Pancreas (tissue), 10 donors: ENCODE data around the gene HMCN1. TPM values are rescaled to one million over a fixed set of nuclear protein-coding genes. Genes with fewer than 3 reads are reported as not detected.
A peak's percentile ranks its signal among the peaks of the same experiment; 100 is the strongest.

Experiments
- ATAC-seq, 4 donors: fragments of 200-7000 bp; cut with Tn5 transposase; one replicate each; pipeline versions ENCODE4 v1.8.0 to v1.9.1; 2020; ENCODE audit warnings: mild to moderate bottlenecking in 4 of 4, moderate library complexity in 4 of 4
- DNase-seq, 6 donors: peaks; one replicate each; pipeline ENCODE4 v3.0.0-alpha.2; 2020
- FAIRE-seq: peaks from 2 replicates; lab custom pipeline; 2012; peaks lifted over from hg19 to GRCh38; lab: Jason Lieb, UNC
- H3K27ac ChIP-seq, 4 donors: fragments of 200-600 bp; sonication (generic); 1 replicate in 3 of 4; 2 replicates in 1 of 4; pipeline versions ENCODE4 v1.5.0 to v1.8.0; 2020
- H3K27me3 ChIP-seq, 4 donors: fragments of 200-600 bp; one replicate each; pipeline ENCODE4 v1.8.0; 2021
- H3K36me3 ChIP-seq, 3 donors: fragments of 200-600 bp; sonication (generic) in 1 of 3; one replicate each; pipeline versions ENCODE4 v1.5.0 to v1.8.0; 2020 to 2021
- H3K4me1 ChIP-seq, 3 donors: fragments of 200-600 bp; one replicate each; pipeline ENCODE4 v1.8.0; 2021
- H3K4me3 ChIP-seq, 4 donors: fragments of 200-600 bp; sonication (generic) in 2 of 4; one replicate each; pipeline versions ENCODE4 v1.5.0 to v1.8.0; 2020 to 2021
- H3K9me3 ChIP-seq, 4 donors: fragments of 200-600 bp; one replicate each; pipeline ENCODE4 v1.8.0; 2021
- CTCF ChIP-seq, 4 donors: fragments of 200-600 bp; sonication (generic) in 3 of 4; IDR thresholded peaks; one replicate each; pipeline versions ENCODE4 v1.5.0 to v1.8.0; 2021; ENCODE audit warnings: antibody characterized with exemption in 4 of 4
- WGBS, 2 donors: extraction: QIAGEN DNeasy Blood & Tissue Kit; methylation state at CpG; one replicate each; pipeline ENCODE4 v1.1.7; 2013; 5-methylcytosine and 5-hydroxymethylcytosine counted together
- intact Hi-C, 3 donors: fragments of 100-400 bp; cut with DNase I; formaldehyde crosslinking; loops; one replicate each; pipeline versions ENCODE4 v1.11.1 to v1.14.2; 2022
- polyA plus RNA-seq, 2 donors: library from polyadenylated mRNA; stranded (reverse); fragments of 200-250 nt; gene quantifications; one replicate each; pipeline ENCODE4 v1.2.3, GENCODE V29; 2013
- total RNA-seq, 6 donors: library from RNA; stranded (reverse); fragmentation: NEBNext Ultra II Directional in 4 of 6; extraction: Animal tissue kit (Norgen Biotek cat#: 25700) in 4 of 6; gene quantifications; one replicate each; pipeline versions ENCODE4 v1.2.1 to v1.2.4, GENCODE V29; 2021 to 2023
- donor health status: healthy with polysubstance abuse.
- donor health status: DM: no; HTN: no; CAD: no; lungs with moderate emphysema.
- donor health status: DM: no; HTN: no; CAD: no.
- donor health status: control.
- donor health status: control.
- donor health status: Bipolar disorder and iron deficiency.
- donor health status: DM: yes; HTN: yes; CAD: no.
- donor health status: DM: no; HTN: no; CAD: no.
- donor health status: DM: no; HTN: no; CAD: no.
- donor health status: DM: yes; HTN: yes; CAD: no.

The HMCN1 gene
- total and polyA plus RNA-seq, 8 donors, result 0.19 to 4.8 (median 0.60) TPM

- no peak for DNase-seq
- no peaks in the 10 kb centered on the region for H3K9me3 ChIP-seq
- 35 to 41% methylated on average over 5 of the region's 5 CpGs for WGBS, 2 donors
- no peak for FAIRE-seq
- ATAC-seq, result no peak
- intact Hi-C loops, result no loop called here
- peak overlapping the region in 1 of 4 donors; percentile 19 for H3K27ac ChIP-seq
- H3K27me3 ChIP-seq, result no peaks in the 10 kb centered on the region
- no peaks in the 10 kb centered on the region for H3K36me3 ChIP-seq
- no peaks in the 10 kb centered on the region for H3K4me1 ChIP-seq
- no peak for TF ChIP-seq CTCF (IDR thresholded peaks at IDR 0.05)
- no peak overlapping the region for H3K4me3 ChIP-seq
Observed at GRCh38 chr1:185934476-185935189, 200.4 kb downstream of the HMCN1 start.

GRCh38 chr1:185935360-185935759, 201.2 kb downstream of the HMCN1 start:
- H3K4me1 ChIP-seq, result no peaks in the 10 kb centered on the region
- TF ChIP-seq CTCF (IDR thresholded peaks at IDR 0.05), result no peak
- FAIRE-seq (no peak), ATAC-seq (no peak), DNase-seq (no peak)
- no peaks in the 10 kb centered on the region for H3K36me3 ChIP-seq
- intact Hi-C loops, result no loop called here
- H3K27ac ChIP-seq, result no peak overlapping the region
- no peaks in the 10 kb centered on the region for H3K9me3 ChIP-seq
- H3K27me3 ChIP-seq, result no peaks in the 10 kb centered on the region
- no peak overlapping the region for H3K4me3 ChIP-seq

GRCh38 chr1:185936641-185937040, 202.4 kb downstream of the HMCN1 start:
- Histone ChIP-seq H3K4me3 (no peak overlapping the region), H3K9me3 (no peaks in the 10 kb centered on the region), H3K4me1 (no peaks in the 10 kb centered on the region), H3K36me3 (no peaks in the 10 kb centered on the region), H3K27ac (no peak overlapping the region), H3K27me3 (no peaks in the 10 kb centered on the region)
- WGBS, 2 donors, result 65 to 70% methylated on average over 1 of the region's 1 CpG
- TF ChIP-seq CTCF (IDR thresholded peaks at IDR 0.05), result no peak
- no peak for ATAC-seq
- FAIRE-seq, result no peak
- DNase-seq, result no peak
- intact Hi-C loops, result no loop called here

GRCh38 chr1:185938396-185938795, 204.2 kb downstream of the HMCN1 start:
- H3K27ac ChIP-seq, result no peak overlapping the region
- DNase-seq (no peak), ATAC-seq (no peak), FAIRE-seq (no peak)
- intact Hi-C loops, result no loop called here
- H3K4me1 ChIP-seq, result no peaks in the 10 kb centered on the region
- no peaks in the 10 kb centered on the region for H3K36me3 ChIP-seq
- H3K9me3 ChIP-seq, result no peaks in the 10 kb centered on the region
- no peaks in the 10 kb centered on the region for H3K27me3 ChIP-seq
- no peak for TF ChIP-seq CTCF (IDR thresholded peaks at IDR 0.05)
- 45 to 47% methylated on average over 2 of the region's 2 CpGs for WGBS, 2 donors
- no peak overlapping the region for H3K4me3 ChIP-seq

GRCh38 chr1:185939142-185939541, 205.0 kb downstream of the HMCN1 start:
- ATAC-seq (no peak), FAIRE-seq (no peak), DNase-seq (no peak)
- no peak for TF ChIP-seq CTCF (IDR thresholded peaks at IDR 0.05)
- no peaks in the 10 kb centered on the region for H3K36me3 ChIP-seq
- H3K9me3 ChIP-seq, result no peaks in the 10 kb centered on the region
- no peaks in the 10 kb centered on the region for H3K27me3 ChIP-seq
- no peak overlapping the region for H3K27ac ChIP-seq
- intact Hi-C loops, result no loop called here
- H3K4me1 ChIP-seq, result no peaks in the 10 kb centered on the region
- 42 to 51% methylated on average over 3 of the region's 3 CpGs for WGBS, 2 donors
- H3K4me3 ChIP-seq, result no peak overlapping the region
